ENCODE results near the gene FKBP6. TPM values are rescaled to one million over a fixed set of nuclear protein-coding genes. Genes with fewer than 3 reads are reported as not detected.
"Not testable (repeated sequence)": the region's sequence is repeated elsewhere in the genome, so short reads cannot be mapped to it uniquely, and the experiment has no call there.

The FKBP6 gene
- total RNA-seq, 1 donor: not detected

- DNase-seq (ENCODE audit: low read depth): no peak
- TF ChIP-seq CTCF (IDR thresholded peaks at IDR 0.05; ENCODE audit: insufficient read depth, low read depth, low read length): no peak
- H3K4me3 ChIP-seq (ENCODE audit: low read depth, low read length): no peak overlapping the region
Measured at GRCh38 chr7:73364006-73364728, 36.2 kb downstream of the FKBP6 start.

GRCh38 chr7:73366127-73366526 lies 38.2 kb downstream of the FKBP6 start:
- TF ChIP-seq CTCF (IDR thresholded peaks at IDR 0.05; ENCODE audit: insufficient read depth, low read depth, low read length): no peak
- no peak overlapping the region for H3K4me3 ChIP-seq (ENCODE audit: low read depth, low read length)
- DNase-seq (ENCODE audit: low read depth): no peak

- no peak for TF ChIP-seq CTCF (IDR thresholded peaks at IDR 0.05; ENCODE audit: insufficient read depth, low read depth, low read length)
- no peak for DNase-seq (ENCODE audit: low read depth)
Measured at GRCh38 chr7:73366990-73367389, 39.0 kb downstream of the FKBP6 start.

GRCh38 chr7:73369009-73369408 lies 41.0 kb downstream of the FKBP6 start:
- TF ChIP-seq CTCF (IDR thresholded peaks at IDR 0.05; ENCODE audit: insufficient read depth, low read depth, low read length): no peak
- no peak overlapping the region for H3K4me3 ChIP-seq (ENCODE audit: low read depth, low read length)
- DNase-seq (ENCODE audit: low read depth): no peak

More at GRCh38 chr7:73366990-73367389, 39.0 kb downstream of the FKBP6 start:
- no peak overlapping the region for H3K4me3 ChIP-seq (ENCODE audit: low read depth, low read length)

- TF ChIP-seq CTCF (IDR thresholded peaks at IDR 0.05; ENCODE audit: insufficient read depth, low read depth, low read length): no peak
- no peak overlapping the region for H3K4me3 ChIP-seq (ENCODE audit: low read depth, low read length)
- no peak for DNase-seq (ENCODE audit: low read depth)
Measured at GRCh38 chr7:73369622-73370021, 41.7 kb downstream of the FKBP6 start.

GRCh38 chr7:73373741-73374140 lies 45.8 kb downstream of the FKBP6 start:
- no peak overlapping the region for H3K4me3 ChIP-seq (ENCODE audit: low read depth, low read length)
- TF ChIP-seq CTCF (IDR thresholded peaks at IDR 0.05; ENCODE audit: insufficient read depth, low read depth, low read length): no peak
- DNase-seq (ENCODE audit: low read depth): no peak

GRCh38 chr7:73376262-73376661 lies 48.3 kb downstream of the FKBP6 start:
- DNase-seq (ENCODE audit: low read depth): not testable (repeated sequence)

More at GRCh38 chr7:73376262-73376661, 48.3 kb downstream of the FKBP6 start:
- H3K4me3 ChIP-seq (ENCODE audit: low read depth, low read length): not testable (repeated sequence)

Data from fibroblast of villous mesenchyme (primary cell).